Heart left ventricle (tissue), 16 donors: ENCODE data around the gene PXYLP1. TPM values are rescaled to one million over a fixed set of nuclear protein-coding genes. Genes with fewer than 3 reads are reported as not detected.

Experiments used
- ATAC-seq, 4 donors: fragments of 200-7000 bp; cut with Tn5 transposase; one replicate each; pipeline ENCODE4 v1.9.1; 2020 to 2022; ENCODE audit warnings: moderate library complexity in 4 of 4, mild to moderate bottlenecking in 3 of 4, moderate number of reproducible peaks in 1 of 4
- DNase-seq, 5 donors: peaks; one replicate each; pipeline ENCODE4 v3.0.0-alpha.2; 2020
- H3K27ac ChIP-seq, 12 donors: fragments of 200-600 bp; sonication (generic) in 4 of 12; one replicate each; pipeline versions ENCODE4 v1.5.0 to v1.8.0; 2016 to 2022; ENCODE audit warnings: mild to moderate bottlenecking in 2 of 12
- H3K27me3 ChIP-seq, 9 donors: fragments of 200-600 bp; sonication (generic) in 2 of 9; one replicate each; pipeline versions ENCODE4 v1.5.1 to v1.8.0; 2016 to 2022; ENCODE audit warnings: mild to moderate bottlenecking in 3 of 9
- H3K36me3 ChIP-seq, 9 donors: fragments of 200-600 bp; sonication (generic) in 2 of 9; one replicate each; pipeline versions ENCODE4 v1.5.0 to v1.8.0; 2018 to 2022; ENCODE audit warnings: mild to moderate bottlenecking in 2 of 9
- H3K4me1 ChIP-seq, 12 donors: fragments of 200-600 bp; sonication (generic) in 4 of 12; one replicate each; pipeline versions ENCODE4 v1.5.0 to v1.8.0; 2016 to 2022; ENCODE audit warnings: mild to moderate bottlenecking in 3 of 12
- H3K4me3 ChIP-seq, 12 donors: fragments of 200-600 bp; sonication (generic) in 4 of 12; one replicate each; pipeline versions ENCODE4 v1.5.0 to v1.8.0; 2017 to 2022; ENCODE audit warnings: mild to moderate bottlenecking in 9 of 12, moderate library complexity in 4 of 12
- H3K9me3 ChIP-seq, 12 donors: fragments of 200-600 bp; sonication (generic) in 4 of 12; one replicate each; pipeline versions ENCODE4 v1.5.0 to v1.8.0; 2016 to 2022; ENCODE audit warnings: mild to moderate bottlenecking in 1 of 12
- CTCF ChIP-seq, 12 donors: fragments of 200-600 bp; sonication (generic) in 4 of 12; IDR thresholded peaks; one replicate each; pipeline versions ENCODE4 v1.5.0 to v1.8.0; 2018 to 2022; ENCODE audit warnings: antibody characterized with exemption in 12 of 12, mild to moderate bottlenecking in 5 of 12
- POLR2A ChIP-seq, 2 donors: fragments of 450-650 bp; IDR thresholded peaks; one replicate each; pipeline ENCODE4 v1.6.1; 2017; ENCODE audit warnings: antibody characterized with exemption in 2 of 2, mild to moderate bottlenecking in 2 of 2, moderate library complexity in 2 of 2
- WGBS, 4 donors: extraction: QIAGEN DNeasy Blood & Tissue Kit in 2 of 4; methylation state at CpG; one replicate each; pipeline versions ENCODE4 v1.1.5 to v1.1.7; 2013 to 2018; 5-methylcytosine and 5-hydroxymethylcytosine counted together
- intact Hi-C, 10 donors: fragments of 100-400 bp; cut with DNase I; formaldehyde crosslinking; loops; one replicate each; pipeline versions ENCODE4 v1.11.1 to v1.14.2; 2022
- polyA plus RNA-seq, 2 donors: library from polyadenylated mRNA; stranded (reverse); fragments of 200-250 nt; gene quantifications; one replicate each; pipeline ENCODE4 v1.2.3, GENCODE V29; 2013
- total RNA-seq, 9 donors: library from RNA; depleted of rRNA in 2 of 9; stranded (reverse); fragments of >200 nt in 2 of 9; fragmentation: NEBNext Ultra II Directional in 3 of 9; extraction: Animal tissue kit (Norgen Biotek cat#: 25700) in 3 of 9; gene quantifications; one replicate each; pipeline versions ENCODE4 v1.1.0 to v1.2.4, GENCODE V29; 2016 to 2023
- donor health status: ischemic (EF 13 %, LVEDD 7.1; RV severe dilation, severe dysfunction).
- donor health status: healthy with polysubstance abuse.
- donor health status: DM: no; HTN: yes; CAD: no.
- donor health status: DM: no; HTN: no; CAD: no.
- donor health status: ischemic (EF 25% LVEDD 6.9; RV normal size, moderate dysfunction).
- donor health status: ischemic (EF 25% LVEDD 5.7; RV mildly dilated, moderate dysfunction).
- donor health status: healthy.
- donor health status: DM: yes; HTN: yes; CAD: no.
- donor health status: ischemic (EF 35%, LVEDD 5.7; RV mildly dilated, moderate dysfunction).
- donor health status: nonischemic (EF 11% LVEDD 7.7; RV severe dilation, severe dysfunction).
- donor health status: DM: yes; HTN: yes; CAD: no.
- donor health status: PGD.
- donor health status: ischemic (EF 29% LVEDD 5.4; RV normal size, mild dysfunction).
- donor health status: nonischemic (EF 23%, LVEDD 6.1; RV moderate dilation, normal function).

PXYLP1 gene
- total and polyA plus RNA-seq, 11 donors: 7.3 to 30.6 (median 21.2) TPM

- intact Hi-C loops: loop anchor here in 3 of 10 donors (5.0 to 10.0 kb wide), 3 partner anchors 35 to 245 kb away; no protein-coding TSS in a partner anchor
- TF ChIP-seq POLR2A (IDR thresholded peaks at IDR 0.05) (no peak), CTCF (IDR thresholded peaks at IDR 0.05) (no peak)
- Histone ChIP-seq H3K27ac (no peak overlapping the region), H3K36me3 (no peaks in the 10 kb centered on the region), H3K27me3 (no peaks in the 10 kb centered on the region), H3K9me3 (no peaks in the 10 kb centered on the region), H3K4me1 (peaks cover 0 to 22% (median 7%) of the 10 kb centered on the region in 12 donors), H3K4me3 (no peak overlapping the region)
- DNase-seq (no peak), ATAC-seq (no peak)
- WGBS, 4 donors: 93 to 97% (median 96%) methylated on average over 1 of the region's 1 CpG
These were observed 85.2 kb downstream of the PXYLP1 start for GRCh38 chr3:141316851-141317250.

- Histone ChIP-seq H3K27me3 (no peaks in the 10 kb centered on the region), H3K36me3 (no peaks in the 10 kb centered on the region), H3K9me3 (no peaks in the 10 kb centered on the region), H3K4me1 (peaks cover 0 to 13% (median 0%) of the 10 kb centered on the region in 12 donors), H3K4me3 (no peak overlapping the region), H3K27ac (peak overlapping the region in 1 of 12 donors; percentile 50)
- DNase-seq: no peak
- ATAC-seq: no peak
- TF ChIP-seq POLR2A (IDR thresholded peaks at IDR 0.05): no peak
- no peak for TF ChIP-seq CTCF (IDR thresholded peaks at IDR 0.05)
- intact Hi-C loops: no loop called here
These were observed 88.9 kb downstream of the PXYLP1 start for GRCh38 chr3:141320399-141321108.

GRCh38 chr3:141321109-141321497 is 89.5 kb downstream of the PXYLP1 start:
- peak overlapping the region in 1 of 12 donors; percentile 50 for H3K27ac ChIP-seq
- H3K27me3 ChIP-seq: no peaks in the 10 kb centered on the region
- no peak overlapping the region for H3K4me3 ChIP-seq
- intact Hi-C loops: no loop called here
- WGBS, 4 donors: 89 to 100% (median 91%) methylated on average over 1 of the region's 1 CpG
- ATAC-seq: no peak
- no peak for DNase-seq
- TF ChIP-seq CTCF (IDR thresholded peaks at IDR 0.05) (no peak), POLR2A (IDR thresholded peaks at IDR 0.05) (no peak)
- no peaks in the 10 kb centered on the region for H3K36me3 ChIP-seq
- no peaks in the 10 kb centered on the region for H3K9me3 ChIP-seq
- peaks cover 0 to 13% (median 0%) of the 10 kb centered on the region in 12 donors for H3K4me1 ChIP-seq

DNA sequence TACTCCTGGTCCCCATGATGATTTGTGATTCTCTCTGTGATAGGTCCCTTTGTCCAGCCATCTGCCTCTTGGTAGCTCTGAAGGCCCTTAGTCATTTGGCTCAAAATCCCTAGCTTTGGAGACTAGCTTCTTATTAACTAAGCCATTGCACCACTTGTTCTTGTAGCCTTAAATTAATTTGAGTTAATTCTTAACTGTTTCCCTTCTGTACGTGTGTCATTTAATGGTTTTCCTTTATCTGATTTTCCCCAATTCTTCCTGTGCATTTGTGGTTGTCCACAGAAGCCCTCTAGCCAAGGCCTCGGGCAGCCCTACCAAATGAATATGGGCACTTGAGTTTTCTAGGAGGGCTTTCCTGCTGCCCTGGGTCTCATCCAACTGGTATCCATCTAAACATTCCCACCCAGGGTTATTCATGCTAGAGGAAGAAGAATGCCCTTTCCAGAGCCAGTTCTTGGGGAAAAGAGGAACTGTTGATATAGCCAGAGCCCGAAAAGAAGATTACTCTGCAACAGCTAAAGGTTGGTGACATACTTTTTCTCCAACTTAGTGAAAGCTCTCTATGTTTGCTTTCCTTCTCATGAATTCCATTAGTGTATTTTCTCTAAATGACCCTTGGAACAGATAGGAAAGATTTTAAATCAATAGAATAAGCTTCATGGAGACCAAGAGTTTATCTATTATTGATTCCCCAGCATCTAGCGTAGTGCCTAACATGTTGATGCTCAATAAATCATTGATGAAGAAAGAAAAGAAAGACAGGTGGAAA is 92.5 kb downstream of the PXYLP1 start:
- Histone ChIP-seq H3K4me1 (peaks cover 0 to 13% (median 0%) of the 10 kb centered on the region in 12 donors), H3K4me3 (no peak overlapping the region), H3K27ac (no peak overlapping the region), H3K9me3 (no peaks in the 10 kb centered on the region), H3K27me3 (no peaks in the 10 kb centered on the region), H3K36me3 (no peaks in the 10 kb centered on the region)
- intact Hi-C loops: no loop called here
- DNase-seq (no peak), ATAC-seq (no peak)
- 86 to 88% (median 87%) methylated on average over 4 of the region's 4 CpGs for WGBS, 4 donors
- TF ChIP-seq CTCF (IDR thresholded peaks at IDR 0.05): no peak
- no peak for TF ChIP-seq POLR2A (IDR thresholded peaks at IDR 0.05)
